Body of pancreas (tissue), 4 donors: Measurements from ENCODE around the gene LHFPL3. TPM values are rescaled to one million over a fixed set of nuclear protein-coding genes. Genes with fewer than 3 reads are reported as not detected.

ENCODE experiments used
- ATAC-seq: fragments of 150-250 bp; one replicate; pipeline ENCODE4 v1.9.1; 2016
- DNase-seq, 4 donors: peaks; one replicate each; pipeline ENCODE4 v3.0.0-alpha.2; 2019
- H3K27ac ChIP-seq, 4 donors: fragments of 200-600 bp; sonication (generic); 1 replicate in 3 of 4; 2 replicates in 1 of 4; pipeline versions ENCODE4 v1.5.1 to v1.6.1; 2016 to 2019; ENCODE audit warnings: mild to moderate bottlenecking in 1 of 4, mixed read lengths in 1 of 4, moderate library complexity in 1 of 4
- H3K27me3 ChIP-seq, 2 donors: fragments of 200-600 bp; sonication (generic); one replicate each; pipeline ENCODE4 v1.6.0; 2016; ENCODE audit warnings: mild to moderate bottlenecking in 1 of 2
- H3K36me3 ChIP-seq, 2 donors: fragments of 200-600 bp; sonication (generic); replicated peaks in 1 of 2; 2 replicates each; pipeline ENCODE4 v1.5.1; 2016; ENCODE audit warnings: low read depth in 2 of 2; ENCODE audit not compliant: insufficient read depth in 1 of 2
- H3K4me1 ChIP-seq: fragments of 200-600 bp; sonication (generic); one replicate; pipeline ENCODE4 v1.6.0; 2016
- H3K4me3 ChIP-seq, 2 donors: fragments of 200-600 bp; sonication (generic); 1 replicate in 1 of 2; 2 replicates in 1 of 2; pipeline ENCODE4 v1.5.1; 2016 to 2019
- H3K9me3 ChIP-seq, 3 donors: fragments of 200-600 bp; sonication (generic); 1 replicate in 2 of 3; 2 replicates in 1 of 3; pipeline ENCODE4 v1.5.1; 2016
- POLR2A ChIP-seq, 3 donors: fragments of 450-650 bp; IDR thresholded peaks; one replicate each; pipeline ENCODE4 v1.6.1; 2016; ENCODE audit warnings: antibody characterized with exemption in 3 of 3, mild to moderate bottlenecking in 2 of 3
- WGBS, 2 donors: methylation state at CpG; one replicate each; pipeline ENCODE4 v1.1.5; 2017; 5-methylcytosine and 5-hydroxymethylcytosine counted together
- intact Hi-C: fragments of 100-400 bp; cut with DNase I; formaldehyde crosslinking; loops from one replicate; pipeline ENCODE4 v1.15.1; 2023
- total RNA-seq, 2 donors: library from RNA; depleted of rRNA; stranded (reverse); fragments of >200 nt; gene quantifications; one replicate each; pipeline ENCODE4 v1.1.0, GENCODE V29; 2016
- TF ChIP-seq, protein P1 (sequence below), 7 experiments: fragments of 450-650 bp in 4 of 7; fragments of 200-600 bp in 3 of 7; sonication (generic) in 3 of 7; IDR thresholded peaks; one replicate each; pipeline ENCODE4 v1.5.1; 2016 to 2019; ENCODE audit warnings: antibody characterized with exemption in 7 of 7

LHFPL3 gene
- total RNA-seq, 2 donors from 2014 or later: not detected

- DNase-seq (no peak), ATAC-seq (no peak)
- TF ChIP-seq, protein P1, sequence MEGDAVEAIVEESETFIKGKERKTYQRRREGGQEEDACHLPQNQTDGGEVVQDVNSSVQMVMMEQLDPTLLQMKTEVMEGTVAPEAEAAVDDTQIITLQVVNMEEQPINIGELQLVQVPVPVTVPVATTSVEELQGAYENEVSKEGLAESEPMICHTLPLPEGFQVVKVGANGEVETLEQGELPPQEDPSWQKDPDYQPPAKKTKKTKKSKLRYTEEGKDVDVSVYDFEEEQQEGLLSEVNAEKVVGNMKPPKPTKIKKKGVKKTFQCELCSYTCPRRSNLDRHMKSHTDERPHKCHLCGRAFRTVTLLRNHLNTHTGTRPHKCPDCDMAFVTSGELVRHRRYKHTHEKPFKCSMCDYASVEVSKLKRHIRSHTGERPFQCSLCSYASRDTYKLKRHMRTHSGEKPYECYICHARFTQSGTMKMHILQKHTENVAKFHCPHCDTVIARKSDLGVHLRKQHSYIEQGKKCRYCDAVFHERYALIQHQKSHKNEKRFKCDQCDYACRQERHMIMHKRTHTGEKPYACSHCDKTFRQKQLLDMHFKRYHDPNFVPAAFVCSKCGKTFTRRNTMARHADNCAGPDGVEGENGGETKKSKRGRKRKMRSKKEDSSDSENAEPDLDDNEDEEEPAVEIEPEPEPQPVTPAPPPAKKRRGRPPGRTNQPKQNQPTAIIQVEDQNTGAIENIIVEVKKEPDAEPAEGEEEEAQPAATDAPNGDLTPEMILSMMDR (IDR thresholded peaks at IDR 0.05): no peak
- no peak for TF ChIP-seq POLR2A (IDR thresholded peaks at IDR 0.05)
- no peak overlapping the region for H3K4me3 ChIP-seq
- intact Hi-C loops: no loop called here
- peaks cover 29% of the 10 kb centered on the region for H3K4me1 ChIP-seq
- H3K36me3 ChIP-seq: no peaks in the 10 kb centered on the region
- no peaks in the 10 kb centered on the region for H3K9me3 ChIP-seq
- H3K27me3 ChIP-seq: no peaks in the 10 kb centered on the region
- 85 to 89% methylated on average over 1 of the region's 1 CpG for WGBS, 2 donors
- peak overlapping the region in 3 of 4 donors; percentile 60 to 79 (median 78) for H3K27ac ChIP-seq
Measured at GRCh38 chr7:104938741-104939390, 610.5 kb downstream of the LHFPL3 start.

- intact Hi-C loops: no loop called here
- 83 to 85% methylated on average over 23 to 31 of the region's 43 CpGs for WGBS, 2 donors
- TF ChIP-seq, protein P1 (IDR thresholded peaks at IDR 0.05): no peak
- TF ChIP-seq POLR2A (IDR thresholded peaks at IDR 0.05): no peak
- ATAC-seq (no peak), DNase-seq (no peak)
- Histone ChIP-seq H3K4me1 (peaks cover 42% of the 10 kb centered on the region), H3K27ac (peak overlapping the region in 3 of 4 donors; percentile 60 to 79 (median 78)), H3K27me3 (no peaks in the 10 kb centered on the region), H3K36me3 (no peaks in the 10 kb centered on the region), H3K4me3 (no peak overlapping the region), H3K9me3 (no peaks in the 10 kb centered on the region)
Measured at GRCh38 chr7:104940023-104940710, 611.8 kb downstream of the LHFPL3 start.

DNA sequence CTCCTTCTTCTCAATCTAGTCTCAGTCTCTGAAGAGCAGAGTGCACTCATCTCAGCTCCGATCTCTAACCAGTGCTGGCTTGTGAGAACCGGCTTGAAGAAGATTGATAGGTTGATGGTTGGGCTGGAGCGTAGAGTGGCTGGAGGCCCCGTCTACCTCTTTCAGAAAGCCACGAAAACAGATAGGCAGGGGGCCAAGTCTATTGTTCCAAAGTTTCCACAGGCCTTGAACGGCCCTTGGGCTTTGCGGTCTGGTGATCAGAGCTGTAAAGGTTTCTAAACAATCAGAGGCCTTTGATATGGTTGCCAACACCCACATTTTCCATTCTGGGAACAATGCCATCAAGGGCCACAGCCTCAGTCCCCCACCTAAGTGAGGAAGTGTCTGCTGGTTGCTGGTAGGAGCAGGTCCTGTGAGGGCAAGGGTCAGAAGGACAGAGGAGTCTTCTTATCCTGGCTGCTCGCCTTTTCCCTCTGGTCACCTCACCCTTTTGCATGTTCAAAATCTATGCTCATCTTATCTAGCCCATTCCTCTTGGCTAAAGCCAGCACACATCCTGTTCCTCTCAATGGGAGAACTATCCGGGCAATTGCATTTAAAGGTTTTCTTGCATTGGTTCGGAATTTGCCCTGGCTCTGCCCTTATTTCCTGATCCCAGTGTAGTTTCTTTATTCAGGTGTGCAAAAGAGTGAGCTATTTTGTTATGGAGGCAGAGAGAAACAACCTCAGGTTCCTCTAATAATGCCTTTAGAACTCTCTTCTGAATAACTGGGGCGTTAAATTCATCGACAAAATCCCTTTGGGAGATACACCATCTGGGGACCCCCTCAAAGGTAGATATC lies 615.3 kb downstream of the LHFPL3 start:
- H3K4me3 ChIP-seq: no peak overlapping the region
- peak in 1 of 3 donors; percentile 5 for TF ChIP-seq POLR2A (IDR thresholded peaks at IDR 0.05)
- TF ChIP-seq, protein P1 (IDR thresholded peaks at IDR 0.05): no peak
- H3K4me1 ChIP-seq: peaks cover 50% of the 10 kb centered on the region
- no peaks in the 10 kb centered on the region for H3K27me3 ChIP-seq
- DNase-seq (peak; percentile 85 to 94 (median 90)), ATAC-seq (peak; percentile 71)
- no peaks in the 10 kb centered on the region for H3K36me3 ChIP-seq
- WGBS, 2 donors: 14 to 15% methylated on average over 7 to 12 of the region's 12 CpGs
- H3K27ac ChIP-seq: peak overlapping the region; percentile 63 to 92 (median 88)
- intact Hi-C loops: no loop called here
- H3K9me3 ChIP-seq: no peaks in the 10 kb centered on the region

DNA sequence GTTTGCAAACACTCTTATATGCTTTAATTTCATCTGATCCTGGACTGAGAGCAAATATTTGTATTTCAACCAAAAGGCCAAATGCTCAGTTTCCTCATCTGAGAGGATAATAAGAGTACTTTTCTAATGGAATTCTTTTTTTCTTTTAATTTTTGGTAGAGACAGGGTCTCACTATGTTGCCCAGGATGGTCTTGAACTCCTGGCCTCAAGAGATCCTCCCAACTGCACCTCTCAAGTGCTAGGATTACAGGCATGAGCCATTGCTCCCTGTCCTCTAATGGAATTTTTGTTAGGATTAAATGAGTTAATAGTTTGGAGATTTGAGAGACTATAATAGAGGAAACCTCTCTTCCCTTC lies 617.2 kb downstream of the LHFPL3 start:
- peaks cover 34% of the 10 kb centered on the region for H3K4me1 ChIP-seq
- no peak overlapping the region for H3K4me3 ChIP-seq
- TF ChIP-seq, protein P1 (IDR thresholded peaks at IDR 0.05): no peak
- no peak for TF ChIP-seq POLR2A (IDR thresholded peaks at IDR 0.05)
- ATAC-seq (no peak), DNase-seq (no peak)
- intact Hi-C loops: no loop called here
- peak overlapping the region; percentile 63 to 92 (median 88) for H3K27ac ChIP-seq
- H3K36me3 ChIP-seq: no peaks in the 10 kb centered on the region
- H3K27me3 ChIP-seq: no peaks in the 10 kb centered on the region
- H3K9me3 ChIP-seq: no peaks in the 10 kb centered on the region
